HepG2 (cell line): ENCODE data around the gene ZNF669. TPM values are rescaled to one million over a fixed set of nuclear protein-coding genes. Genes with fewer than 3 reads are reported as not detected.

ENCODE experiments used
- MEIS1 ChIP-seq: sonication (generic); formaldehyde crosslinking; IDR thresholded peaks from 2 replicates; pipeline ENCODE4 v1.9.0; 2021; ENCODE audit warnings: mild to moderate bottlenecking, missing genetic modification reagents, moderate library complexity, borderline replicate concordance
- MEIS2 ChIP-seq: sonication (generic); formaldehyde crosslinking; IDR thresholded peaks from 2 replicates; pipeline ENCODE4 v1.9.0; 2021; ENCODE audit warnings: mild to moderate bottlenecking, missing genetic modification reagents
- SETDB1 ChIP-seq: sonication (generic); formaldehyde crosslinking; IDR thresholded peaks from 2 replicates; pipeline ENCODE4 v1.5.1; 2020; ENCODE audit warnings: missing genetic modification reagents, mild to moderate bottlenecking, borderline replicate concordance
- SYNCRIP ChIP-seq: fragments of 200-400 bp; formaldehyde crosslinking; IDR thresholded peaks from 2 replicates; pipeline ENCODE4 v1.6.1; 2018; ENCODE audit warnings: mild to moderate bottlenecking, low read depth, low read length; ENCODE audit not compliant: insufficient read depth
- ZFP36 ChIP-seq: fragments of 150-350 bp; IDR thresholded peaks from 2 replicates; pipeline ENCODE4 v1.6.1; 2018; ENCODE audit warnings: borderline replicate concordance, low read length, low read depth; ENCODE audit not compliant: partially characterized antibody
- ZNF841 ChIP-seq: sonication (generic); formaldehyde crosslinking; IDR thresholded peaks from 2 replicates; pipeline ENCODE4 v1.8.1; 2023; ENCODE audit warnings: missing genetic modification reagents, borderline replicate concordance
- ZSCAN30 ChIP-seq: sonication (generic); formaldehyde crosslinking; IDR thresholded peaks from 2 replicates; pipeline ENCODE4 v1.5.0; 2020; ENCODE audit warnings: mild to moderate bottlenecking, missing genetic modification reagents
- polyA plus RNA-seq, 8 experiments: library from polyadenylated mRNA; depleted of rRNA in 3 of 8; stranded (reverse) in 7 of 8; unstranded in 1 of 8; fragments of >200 nt; fragmentation: Illumina TruSeq in 4 of 8; extraction: Trizol in 4 of 8; gene quantifications; 2 replicates each; pipeline versions ENCODE4 v1.2.1 to v1.2.3, GENCODE V29; 2011 to 2016; ENCODE audit warnings: low read depth in 4 of 8, missing spikeins in 1 of 8, mixed read lengths in 1 of 8; ENCODE audit not compliant: insufficient read depth in 1 of 8
- total RNA-seq, 5 experiments: library from RNA; depleted of rRNA; stranded (reverse); fragments of >200 nt; fragmentation: Illumina TruSeq; extraction: Trizol; gene quantifications; 2 replicates each; pipeline ENCODE4 v1.2.3, GENCODE V29; 2016; ENCODE audit warnings: low read depth in 1 of 5
- TF ChIP-seq, protein P1 (sequence below): sonication (generic); formaldehyde crosslinking; IDR thresholded peaks from 2 replicates; pipeline ENCODE4 v1.9.0; 2021; ENCODE audit warnings: missing genetic modification reagents, mild to moderate bottlenecking, borderline replicate concordance
- TF ChIP-seq, protein P2 (sequence below): sonication (generic); formaldehyde crosslinking; IDR thresholded peaks from 2 replicates; pipeline ENCODE4 v1.5.0; 2020; ENCODE audit warnings: mild to moderate bottlenecking, missing genetic modification reagents, borderline replicate concordance
- TF ChIP-seq, protein P3 (sequence below): sonication (generic); formaldehyde crosslinking; IDR thresholded peaks from 2 replicates; pipeline ENCODE4 v1.9.0; 2021; ENCODE audit warnings: mild to moderate bottlenecking, missing genetic modification reagents

The ZNF669 gene
- total and polyA plus RNA-seq, 2 of the 13 experiments (the other 11 are each of a cell fraction or from before 2014, with no cell fraction given) = 3.1 to 14.6 TPM

DNA sequence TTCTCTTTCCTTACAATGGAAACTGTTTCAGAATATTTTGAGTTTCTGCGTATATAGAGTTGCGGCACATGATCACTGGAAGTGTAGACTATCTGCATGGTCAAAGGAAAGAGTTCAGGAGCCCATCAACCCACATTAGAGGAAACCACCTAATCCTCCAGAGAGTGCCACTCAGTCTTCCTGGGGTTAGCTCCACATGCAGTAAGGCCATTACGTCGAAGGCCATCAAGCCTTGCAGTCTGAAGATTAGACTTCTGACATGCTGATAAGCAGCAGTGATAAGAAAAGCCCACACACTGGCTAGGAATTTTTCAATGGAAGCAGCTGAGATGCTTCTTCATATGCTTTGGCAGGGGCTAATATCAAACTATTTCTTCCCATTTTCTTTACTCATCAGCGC is 7.6 kb downstream of the ZNF669 start (continued):
- TF ChIP-seq ZFP36 = no peak
- TF ChIP-seq, protein P1, sequence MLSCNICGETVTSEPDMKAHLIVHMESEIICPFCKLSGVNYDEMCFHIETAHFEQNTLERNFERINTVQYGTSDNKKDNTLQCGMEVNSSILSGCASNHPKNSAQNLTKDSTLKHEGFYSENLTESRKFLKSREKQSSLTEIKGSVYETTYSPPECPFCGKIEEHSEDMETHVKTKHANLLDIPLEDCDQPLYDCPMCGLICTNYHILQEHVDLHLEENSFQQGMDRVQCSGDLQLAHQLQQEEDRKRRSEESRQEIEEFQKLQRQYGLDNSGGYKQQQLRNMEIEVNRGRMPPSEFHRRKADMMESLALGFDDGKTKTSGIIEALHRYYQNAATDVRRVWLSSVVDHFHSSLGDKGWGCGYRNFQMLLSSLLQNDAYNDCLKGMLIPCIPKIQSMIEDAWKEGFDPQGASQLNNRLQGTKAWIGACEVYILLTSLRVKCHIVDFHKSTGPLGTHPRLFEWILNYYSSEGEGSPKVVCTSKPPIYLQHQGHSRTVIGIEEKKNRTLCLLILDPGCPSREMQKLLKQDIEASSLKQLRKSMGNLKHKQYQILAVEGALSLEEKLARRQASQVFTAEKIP (CRISPR knock-in tag) = no peak
- TF ChIP-seq, protein P2, sequence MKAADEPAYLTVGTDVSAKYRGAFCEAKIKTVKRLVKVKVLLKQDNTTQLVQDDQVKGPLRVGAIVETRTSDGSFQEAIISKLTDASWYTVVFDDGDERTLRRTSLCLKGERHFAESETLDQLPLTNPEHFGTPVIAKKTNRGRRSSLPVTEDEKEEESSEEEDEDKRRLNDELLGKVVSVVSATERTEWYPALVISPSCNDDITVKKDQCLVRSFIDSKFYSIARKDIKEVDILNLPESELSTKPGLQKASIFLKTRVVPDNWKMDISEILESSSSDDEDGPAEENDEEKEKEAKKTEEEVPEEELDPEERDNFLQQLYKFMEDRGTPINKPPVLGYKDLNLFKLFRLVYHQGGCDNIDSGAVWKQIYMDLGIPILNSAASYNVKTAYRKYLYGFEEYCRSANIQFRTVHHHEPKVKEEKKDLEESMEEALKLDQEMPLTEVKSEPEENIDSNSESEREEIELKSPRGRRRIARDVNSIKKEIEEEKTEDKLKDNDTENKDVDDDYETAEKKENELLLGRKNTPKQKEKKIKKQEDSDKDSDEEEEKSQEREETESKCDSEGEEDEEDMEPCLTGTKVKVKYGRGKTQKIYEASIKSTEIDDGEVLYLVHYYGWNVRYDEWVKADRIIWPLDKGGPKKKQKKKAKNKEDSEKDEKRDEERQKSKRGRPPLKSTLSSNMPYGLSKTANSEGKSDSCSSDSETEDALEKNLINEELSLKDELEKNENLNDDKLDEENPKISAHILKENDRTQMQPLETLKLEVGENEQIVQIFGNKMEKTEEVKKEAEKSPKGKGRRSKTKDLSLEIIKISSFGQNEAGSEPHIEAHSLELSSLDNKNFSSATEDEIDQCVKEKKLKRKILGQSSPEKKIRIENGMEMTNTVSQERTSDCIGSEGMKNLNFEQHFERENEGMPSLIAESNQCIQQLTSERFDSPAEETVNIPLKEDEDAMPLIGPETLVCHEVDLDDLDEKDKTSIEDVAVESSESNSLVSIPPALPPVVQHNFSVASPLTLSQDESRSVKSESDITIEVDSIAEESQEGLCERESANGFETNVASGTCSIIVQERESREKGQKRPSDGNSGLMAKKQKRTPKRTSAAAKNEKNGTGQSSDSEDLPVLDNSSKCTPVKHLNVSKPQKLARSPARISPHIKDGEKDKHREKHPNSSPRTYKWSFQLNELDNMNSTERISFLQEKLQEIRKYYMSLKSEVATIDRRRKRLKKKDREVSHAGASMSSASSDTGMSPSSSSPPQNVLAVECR (CRISPR knock-in tag) = no peak
- TF ChIP-seq SETDB1 (CRISPR knock-in tag) = no peak
- TF ChIP-seq ZSCAN30 (CRISPR knock-in tag) = no peak
- TF ChIP-seq MEIS1 (CRISPR knock-in tag) = no peak
- no peak for TF ChIP-seq SYNCRIP
- TF ChIP-seq MEIS2 (CRISPR knock-in tag) = no peak
- TF ChIP-seq ZNF841 (CRISPR knock-in tag) = no peak
- TF ChIP-seq, protein P3, sequence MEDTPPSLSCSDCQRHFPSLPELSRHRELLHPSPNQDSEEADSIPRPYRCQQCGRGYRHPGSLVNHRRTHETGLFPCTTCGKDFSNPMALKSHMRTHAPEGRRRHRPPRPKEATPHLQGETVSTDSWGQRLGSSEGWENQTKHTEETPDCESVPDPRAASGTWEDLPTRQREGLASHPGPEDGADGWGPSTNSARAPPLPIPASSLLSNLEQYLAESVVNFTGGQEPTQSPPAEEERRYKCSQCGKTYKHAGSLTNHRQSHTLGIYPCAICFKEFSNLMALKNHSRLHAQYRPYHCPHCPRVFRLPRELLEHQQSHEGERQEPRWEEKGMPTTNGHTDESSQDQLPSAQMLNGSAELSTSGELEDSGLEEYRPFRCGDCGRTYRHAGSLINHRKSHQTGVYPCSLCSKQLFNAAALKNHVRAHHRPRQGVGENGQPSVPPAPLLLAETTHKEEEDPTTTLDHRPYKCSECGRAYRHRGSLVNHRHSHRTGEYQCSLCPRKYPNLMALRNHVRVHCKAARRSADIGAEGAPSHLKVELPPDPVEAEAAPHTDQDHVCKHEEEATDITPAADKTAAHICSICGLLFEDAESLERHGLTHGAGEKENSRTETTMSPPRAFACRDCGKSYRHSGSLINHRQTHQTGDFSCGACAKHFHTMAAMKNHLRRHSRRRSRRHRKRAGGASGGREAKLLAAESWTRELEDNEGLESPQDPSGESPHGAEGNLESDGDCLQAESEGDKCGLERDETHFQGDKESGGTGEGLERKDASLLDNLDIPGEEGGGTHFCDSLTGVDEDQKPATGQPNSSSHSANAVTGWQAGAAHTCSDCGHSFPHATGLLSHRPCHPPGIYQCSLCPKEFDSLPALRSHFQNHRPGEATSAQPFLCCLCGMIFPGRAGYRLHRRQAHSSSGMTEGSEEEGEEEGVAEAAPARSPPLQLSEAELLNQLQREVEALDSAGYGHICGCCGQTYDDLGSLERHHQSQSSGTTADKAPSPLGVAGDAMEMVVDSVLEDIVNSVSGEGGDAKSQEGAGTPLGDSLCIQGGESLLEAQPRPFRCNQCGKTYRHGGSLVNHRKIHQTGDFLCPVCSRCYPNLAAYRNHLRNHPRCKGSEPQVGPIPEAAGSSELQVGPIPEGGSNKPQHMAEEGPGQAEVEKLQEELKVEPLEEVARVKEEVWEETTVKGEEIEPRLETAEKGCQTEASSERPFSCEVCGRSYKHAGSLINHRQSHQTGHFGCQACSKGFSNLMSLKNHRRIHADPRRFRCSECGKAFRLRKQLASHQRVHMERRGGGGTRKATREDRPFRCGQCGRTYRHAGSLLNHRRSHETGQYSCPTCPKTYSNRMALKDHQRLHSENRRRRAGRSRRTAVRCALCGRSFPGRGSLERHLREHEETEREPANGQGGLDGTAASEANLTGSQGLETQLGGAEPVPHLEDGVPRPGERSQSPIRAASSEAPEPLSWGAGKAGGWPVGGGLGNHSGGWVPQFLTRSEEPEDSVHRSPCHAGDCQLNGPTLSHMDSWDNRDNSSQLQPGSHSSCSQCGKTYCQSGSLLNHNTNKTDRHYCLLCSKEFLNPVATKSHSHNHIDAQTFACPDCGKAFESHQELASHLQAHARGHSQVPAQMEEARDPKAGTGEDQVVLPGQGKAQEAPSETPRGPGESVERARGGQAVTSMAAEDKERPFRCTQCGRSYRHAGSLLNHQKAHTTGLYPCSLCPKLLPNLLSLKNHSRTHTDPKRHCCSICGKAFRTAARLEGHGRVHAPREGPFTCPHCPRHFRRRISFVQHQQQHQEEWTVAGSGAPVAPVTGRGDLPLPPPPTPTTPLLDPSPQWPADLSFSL (CRISPR knock-in tag) = no peak
